Kidney tubule cell (primary cell): ENCODE data around the gene CABCOCO1.
A peak's percentile ranks its signal among the peaks of the same experiment; 100 is the strongest.
"Not testable (repeated sequence)": the region's sequence is repeated elsewhere in the genome, so short reads cannot be mapped to it uniquely, and the experiment has no call there.

ENCODE experiments used
- DNase-seq: peaks from one replicate; pipeline ENCODE4 v3.0.0-alpha.2; 2018; ENCODE audit warnings: low spot score

The CABCOCO1 gene

GRCh38 chr10:61642676-61643075, 20.1 kb upstream of the CABCOCO1 start:
- DNase-seq: no peak

GRCh38 chr10:61643316-61643751, 19.4 kb upstream of the CABCOCO1 start:
- DNase-seq: peak; percentile 29

- no peak for DNase-seq
These were observed 9.0 kb upstream of the CABCOCO1 start for GRCh38 chr10:61653699-61654098.

- no peak for DNase-seq
These were observed 7.3 kb upstream of the CABCOCO1 start for GRCh38 chr10:61655335-61655851.

- peak; percentile 19 for DNase-seq
These were observed 737 bp downstream of the CABCOCO1 start for GRCh38 chr10:61663466-61663865.

- DNase-seq: no peak
These were observed 2.3 kb downstream of the CABCOCO1 start for GRCh38 chr10:61664985-61665384.

GRCh38 chr10:61669161-61669725, 6.5 kb downstream of the CABCOCO1 start:
- no peak for DNase-seq

- DNase-seq: no peak
These were observed 7.1 kb downstream of the CABCOCO1 start for GRCh38 chr10:61669849-61670248.

- DNase-seq: no peak
These were observed 10.6 kb downstream of the CABCOCO1 start for GRCh38 chr10:61673360-61673759.

GRCh38 chr10:61682323-61682722, 19.6 kb downstream of the CABCOCO1 start:
- no peak for DNase-seq

- no peak for DNase-seq
These were observed 20.6 kb downstream of the CABCOCO1 start for GRCh38 chr10:61683319-61683718.

GRCh38 chr10:61684894-61685507, 22.3 kb downstream of the CABCOCO1 start:
- no peak for DNase-seq

- DNase-seq: no peak
These were observed 26.0 kb downstream of the CABCOCO1 start for GRCh38 chr10:61688551-61689308.

- not testable (repeated sequence) for DNase-seq
These were observed 28.9 kb downstream of the CABCOCO1 start for GRCh38 chr10:61691667-61692066.

- no peak for DNase-seq
These were observed 29.8 kb downstream of the CABCOCO1 start for GRCh38 chr10:61692447-61693010.

- no peak for DNase-seq
These were observed 36.4 kb downstream of the CABCOCO1 start for GRCh38 chr10:61698968-61699655.

GRCh38 chr10:61701055-61701705, 38.5 kb downstream of the CABCOCO1 start:
- no peak for DNase-seq

- DNase-seq: no peak
These were observed 39.0 kb downstream of the CABCOCO1 start for GRCh38 chr10:61701706-61702105.

- DNase-seq: no peak
These were observed 39.9 kb downstream of the CABCOCO1 start for GRCh38 chr10:61702584-61702983.

GRCh38 chr10:61705022-61705613, 42.4 kb downstream of the CABCOCO1 start:
- no peak for DNase-seq

- no peak for DNase-seq
These were observed 46.1 kb downstream of the CABCOCO1 start for GRCh38 chr10:61708846-61709245.
